ENCODE measurements around the gene DLG4.
"Not testable (repeated sequence)": the region's sequence is repeated elsewhere in the genome, so short reads cannot be mapped to it uniquely, and the experiment has no call there.

The DLG4 gene

GRCh38 chr17:7248796-7249195, 29.2 kb upstream of the DLG4 start:
- no peak for DNase-seq

- no peak for DNase-seq
Measured at GRCh38 chr17:7246779-7247178, 27.1 kb upstream of the DLG4 start.

GRCh38 chr17:7243838-7244237, 24.2 kb upstream of the DLG4 start:
- DNase-seq: not testable (repeated sequence)

GRCh38 chr17:7243453-7243729, 23.8 kb upstream of the DLG4 start:
- no peak for DNase-seq

GRCh38 chr17:7242717-7243452, 23.2 kb upstream of the DLG4 start:
- peak; percentile 96 for DNase-seq

- DNase-seq: peak; percentile 83
Measured at GRCh38 chr17:7241783-7242716, 22.4 kb upstream of the DLG4 start, which contains the start of gene GABARAP. TSS of gene GABARAP (minus strand) at chr17:7242449. CDS start at chr17:7242330, 119 bp downstream.

GRCh38 chr17:7241090-7241733, 21.6 kb upstream of the DLG4 start:
- DNase-seq: no peak

GRCh38 chr17:7240375-7240774, 20.7 kb upstream of the DLG4 start:
- no peak for DNase-seq

GRCh38 chr17:7239091-7240027, 19.7 kb upstream of the DLG4 start, which contains the start of gene PHF23:
TSS of gene PHF23 (minus strand) at chr17:7239457. CDS start at chr17:7239279, 178 bp downstream.
- DNase-seq: peak; percentile 99

GRCh38 chr17:7238420-7239090, 18.9 kb upstream of the DLG4 start:
- DNase-seq: no peak

- peak; percentile 40 for DNase-seq
Measured at GRCh38 chr17:7237761-7238419, 18.3 kb upstream of the DLG4 start.

- no peak for DNase-seq
Measured at GRCh38 chr17:7237266-7237760, 17.7 kb upstream of the DLG4 start.

- DNase-seq: no peak
Measured at GRCh38 chr17:7236808-7237207, 17.2 kb upstream of the DLG4 start.

- no peak for DNase-seq
Measured at GRCh38 chr17:7235693-7236665, 16.3 kb upstream of the DLG4 start.

GRCh38 chr17:7234083-7234951, 14.7 kb upstream of the DLG4 start, which contains the start of gene DVL2:
TSS of gene DVL2 (minus strand) at chr17:7234517. CDS start at chr17:7234262, 255 bp downstream.
- peak; percentile 97 for DNase-seq

- no peak for DNase-seq
Measured at GRCh38 chr17:7233701-7234082, 14.1 kb upstream of the DLG4 start.

GRCh38 chr17:7232114-7232513, 12.5 kb upstream of the DLG4 start:
- DNase-seq: no peak

GRCh38 chr17:7229504-7229903, 9.9 kb upstream of the DLG4 start:
- DNase-seq: no peak

- DNase-seq: no peak
Measured at GRCh38 chr17:7228920-7229319, 9.3 kb upstream of the DLG4 start.
